ENCODE data around the gene ZNF639.

ZNF639 gene

DNA sequence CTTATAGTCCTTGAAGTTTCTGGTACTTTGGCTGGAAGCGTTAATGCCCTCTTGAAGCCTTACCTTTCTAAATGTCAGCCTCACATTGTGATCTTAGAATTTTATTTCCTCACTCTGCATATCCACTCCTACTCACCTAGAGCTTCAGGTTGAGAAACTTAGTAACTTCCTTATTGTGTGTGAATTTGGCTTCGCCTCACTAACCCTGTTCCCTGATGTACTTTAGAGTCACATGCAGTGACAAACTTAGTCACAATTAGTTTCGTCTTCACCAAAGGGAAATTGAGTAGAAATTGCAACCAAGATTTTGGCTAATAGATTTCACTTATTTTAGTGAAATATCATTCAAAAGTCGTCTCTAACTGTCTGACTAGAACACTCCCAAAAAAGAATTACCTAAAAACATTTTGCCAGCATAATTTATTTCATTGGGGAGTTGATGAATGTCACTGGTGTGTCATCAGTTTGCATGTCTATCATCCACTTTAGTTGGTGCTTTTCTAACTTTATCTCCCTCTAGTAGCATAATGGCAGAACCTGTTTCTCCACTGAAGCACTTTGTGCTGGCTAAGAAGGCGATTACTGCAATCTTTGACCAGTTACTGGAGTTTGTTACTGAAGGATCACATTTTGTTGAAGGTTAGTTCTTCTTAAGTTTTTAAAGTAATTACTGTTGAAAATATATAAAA, 25.6 kb downstream of the ZNF639 start:
- peak overlapping the region; percentile 97 for H3K4me3 ChIP-seq (ENCODE audit: low read depth, low read length)
- no peaks in the 10 kb centered on the region for H3K9me3 ChIP-seq (ENCODE audit: control insufficient read depth, insufficient read depth, low read depth, low read length)
- TF ChIP-seq SETDB1 (IDR thresholded peaks at IDR 0.05; ENCODE audit: insufficient read length, low read length) (no peak), PRDM1 (tag by site-specific recombination; IDR thresholded peaks at IDR 0.05) (0 out of 2 replicates have a peak, but pooled peaks have one; percentile 21)
- H3K27ac ChIP-seq (ENCODE audit: extremely low read depth, low read depth, low read length), result no peak overlapping the region
- peaks cover 9 to 32% of the 10 kb centered on the region in 2 experiments; a peak in 2 of 3 replicates for H3K36me3 ChIP-seq (ENCODE audit: control insufficient read depth in 2 of 2, insufficient read depth in 1 of 2, low read length in 2 of 2)
- ChIA-PET POLR2A (interaction anchor here (2.4 kb wide), 1 partner anchor 214 kb away, joined by 7 read pairs; the partner anchor contains the start of gene ACTL6A), CTCF (interaction anchor here (0.6 kb wide), 1 partner anchor 14 kb away, joined by 3 read pairs; no protein-coding TSS in a partner anchor)
- H3K4me1 ChIP-seq (ENCODE audit: control insufficient read depth, insufficient read depth, low read length), result no peaks in the 10 kb centered on the region

DNA sequence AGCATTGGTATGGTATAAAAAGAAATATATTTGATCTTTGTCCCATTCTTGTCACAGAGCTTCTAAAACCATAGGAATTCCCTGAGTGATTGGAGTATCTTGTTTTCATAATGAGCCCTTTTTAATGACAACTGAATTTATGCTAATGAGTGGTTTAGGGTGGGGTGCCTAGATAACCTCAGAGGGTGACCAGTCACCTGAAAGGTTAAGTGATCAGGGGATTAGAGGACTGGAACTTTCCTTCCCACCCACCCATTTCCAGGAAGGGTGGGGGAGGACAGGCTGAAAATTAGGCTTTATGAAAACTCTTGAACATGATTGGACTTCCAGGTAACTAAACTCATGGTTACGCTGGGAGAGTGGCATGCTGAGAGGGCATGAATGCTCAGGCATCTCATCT, 33.2 kb downstream of the ZNF639 start:
- ChIA-PET CTCF (no interaction called here), POLR2A (no interaction called here)
- Histone ChIP-seq H3K36me3 (ENCODE audit: control insufficient read depth in 2 of 2, insufficient read depth in 1 of 2, low read length in 2 of 2) (peaks cover 10 to 85% of the 10 kb centered on the region in 2 experiments; a peak in 2 of 3 replicates), H3K4me1 (ENCODE audit: control insufficient read depth, insufficient read depth, low read length) (no peaks in the 10 kb centered on the region), H3K27ac (ENCODE audit: extremely low read depth, low read depth, low read length) (no peak overlapping the region), H3K9me3 (ENCODE audit: control insufficient read depth, insufficient read depth, low read depth, low read length) (no peaks in the 10 kb centered on the region), H3K4me3 (ENCODE audit: low read depth, low read length) (no peak overlapping the region)
- TF ChIP-seq ZNF391 (tag by site-specific recombination; IDR thresholded peaks at IDR 0.05; ENCODE audit: borderline replicate concordance, low read depth) (no peak), ZNF529 (tag by site-specific recombination; IDR thresholded peaks at IDR 0.05; ENCODE audit: insufficient replicate concordance) (no peak), ZIC2 (tag by site-specific recombination; IDR thresholded peaks at IDR 0.05) (no peak), ZSCAN23 (tag by site-specific recombination; IDR thresholded peaks at IDR 0.05) (no peak)
- TF ChIP-seq, protein P1, sequence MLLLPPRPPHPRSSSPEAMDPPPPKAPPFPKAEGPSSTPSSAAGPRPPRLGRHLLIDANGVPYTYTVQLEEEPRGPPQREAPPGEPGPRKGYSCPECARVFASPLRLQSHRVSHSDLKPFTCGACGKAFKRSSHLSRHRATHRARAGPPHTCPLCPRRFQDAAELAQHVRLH (tag by site-specific recombination; IDR thresholded peaks at IDR 0.05), result no peak
- TF ChIP-seq, protein P2, sequence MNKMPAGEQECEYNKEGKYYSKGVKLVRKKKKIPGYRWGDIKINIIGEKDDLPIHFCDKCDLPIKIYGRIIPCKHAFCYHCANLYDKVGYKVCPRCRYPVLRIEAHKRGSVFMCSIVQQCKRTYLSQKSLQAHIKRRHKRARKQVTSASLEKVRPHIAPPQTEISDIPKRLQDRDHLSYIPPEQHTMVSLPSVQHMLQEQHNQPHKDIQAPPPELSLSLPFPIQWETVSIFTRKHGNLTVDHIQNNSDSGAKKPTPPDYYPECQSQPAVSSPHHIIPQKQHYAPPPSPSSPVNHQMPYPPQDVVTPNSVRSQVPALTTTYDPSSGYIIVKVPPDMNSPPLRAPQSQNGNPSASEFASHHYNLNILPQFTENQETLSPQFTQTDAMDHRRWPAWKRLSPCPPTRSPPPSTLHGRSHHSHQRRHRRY (tag by site-specific recombination; IDR thresholded peaks at IDR 0.05), result no peak
- TF ChIP-seq, protein P3, sequence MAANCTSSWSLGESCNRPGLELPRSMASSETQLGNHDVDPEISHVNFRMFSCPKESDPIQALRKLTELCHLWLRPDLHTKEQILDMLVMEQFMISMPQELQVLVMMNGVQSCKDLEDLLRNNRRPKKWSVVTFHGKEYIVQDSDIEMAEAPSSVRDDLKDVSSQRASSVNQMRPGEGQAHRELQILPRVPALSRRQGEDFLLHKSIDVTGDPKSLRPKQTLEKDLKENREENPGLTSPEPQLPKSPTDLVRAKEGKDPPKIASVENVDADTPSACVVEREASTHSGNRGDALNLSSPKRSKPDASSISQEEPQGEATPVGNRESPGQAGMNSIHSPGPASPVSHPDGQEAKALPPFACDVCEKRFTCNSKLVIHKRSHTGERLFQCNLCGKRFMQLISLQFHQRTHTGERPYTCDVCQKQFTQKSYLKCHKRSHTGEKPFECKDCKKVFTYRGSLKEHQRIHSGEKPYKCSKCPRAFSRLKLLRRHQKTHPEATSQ (tag by site-specific recombination; IDR thresholded peaks at IDR 0.05), result no peak

DNA sequence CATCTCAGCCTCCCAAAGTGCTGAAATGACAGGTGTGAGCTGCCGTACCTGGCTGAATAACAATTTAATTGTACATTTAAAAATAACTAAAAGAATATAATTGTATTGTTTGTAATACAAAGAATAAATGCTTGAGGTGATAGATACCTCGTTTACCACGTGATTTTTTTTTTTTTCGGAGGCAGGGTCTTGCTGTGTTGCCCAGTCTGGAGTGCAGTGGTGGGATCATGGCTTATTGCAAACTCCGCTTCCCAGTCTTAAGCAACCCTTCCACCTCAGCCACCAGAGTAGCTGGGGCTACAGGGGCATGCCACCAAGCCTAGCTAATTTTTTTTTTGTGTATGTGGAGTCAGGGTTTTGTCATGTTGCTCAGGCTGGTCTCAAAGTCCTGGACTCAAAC, 40.5 kb downstream of the ZNF639 start:
- Histone ChIP-seq H3K4me1 (ENCODE audit: control insufficient read depth, insufficient read depth, low read length) (no peaks in the 10 kb centered on the region), H3K27ac (ENCODE audit: extremely low read depth, low read depth, low read length) (no peak overlapping the region), H3K4me3 (ENCODE audit: low read depth, low read length) (no peak overlapping the region), H3K9me3 (ENCODE audit: control insufficient read depth, insufficient read depth, low read depth, low read length) (no peaks in the 10 kb centered on the region), H3K36me3 (ENCODE audit: control insufficient read depth in 2 of 2, insufficient read depth in 1 of 2, low read length in 2 of 2) (peaks cover 11 to 73% of the 10 kb centered on the region in 2 experiments; a peak in 2 of 3 replicates)
- ChIA-PET POLR2A (interaction anchor here (0.5 kb wide), 1 partner anchor 24 kb away, joined by 3 read pairs; no protein-coding TSS in a partner anchor), CTCF (no interaction called here)
- TF ChIP-seq ZNF121 (tag by site-specific recombination; IDR thresholded peaks at IDR 0.05), result peak; percentile 52; the same call in 1 of the 2 replicates
- TF ChIP-seq, protein P4, sequence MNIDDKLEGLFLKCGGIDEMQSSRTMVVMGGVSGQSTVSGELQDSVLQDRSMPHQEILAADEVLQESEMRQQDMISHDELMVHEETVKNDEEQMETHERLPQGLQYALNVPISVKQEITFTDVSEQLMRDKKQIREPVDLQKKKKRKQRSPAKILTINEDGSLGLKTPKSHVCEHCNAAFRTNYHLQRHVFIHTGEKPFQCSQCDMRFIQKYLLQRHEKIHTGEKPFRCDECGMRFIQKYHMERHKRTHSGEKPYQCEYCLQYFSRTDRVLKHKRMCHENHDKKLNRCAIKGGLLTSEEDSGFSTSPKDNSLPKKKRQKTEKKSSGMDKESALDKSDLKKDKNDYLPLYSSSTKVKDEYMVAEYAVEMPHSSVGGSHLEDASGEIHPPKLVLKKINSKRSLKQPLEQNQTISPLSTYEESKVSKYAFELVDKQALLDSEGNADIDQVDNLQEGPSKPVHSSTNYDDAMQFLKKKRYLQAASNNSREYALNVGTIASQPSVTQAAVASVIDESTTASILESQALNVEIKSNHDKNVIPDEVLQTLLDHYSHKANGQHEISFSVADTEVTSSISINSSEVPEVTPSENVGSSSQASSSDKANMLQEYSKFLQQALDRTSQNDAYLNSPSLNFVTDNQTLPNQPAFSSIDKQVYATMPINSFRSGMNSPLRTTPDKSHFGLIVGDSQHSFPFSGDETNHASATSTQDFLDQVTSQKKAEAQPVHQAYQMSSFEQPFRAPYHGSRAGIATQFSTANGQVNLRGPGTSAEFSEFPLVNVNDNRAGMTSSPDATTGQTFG (tag by site-specific recombination; IDR thresholded peaks at IDR 0.05; ENCODE audit: borderline replicate concordance), result no peak

All from HEK293 (cell line).